HCT116 (cell line): ENCODE measurements around the gene WNT2B. TPM values are rescaled to one million over a fixed set of nuclear protein-coding genes. Genes with fewer than 3 reads are reported as not detected.
"Not testable (repeated sequence)": the region's sequence is repeated elsewhere in the genome, so short reads cannot be mapped to it uniquely, and the experiment has no call there.

Experiments used
- ATAC-seq: fragments of 200-7000 bp; cut with Tn5 transposase; 2 replicates; pipeline ENCODE4 v1.9.1; 2020; ENCODE audit warnings: mild to moderate bottlenecking, moderate library complexity
- BruUV-seq: library from RNA; stranded (reverse); fragments of 400-500 nt; replicated peaks from 2 replicates; lab custom pipeline; 2021; lab: Mats Ljungman, UMichigan
- CTCF ChIA-PET: fragments of 300-600 bp; sonication (Branson Sonifier 250); formaldehyde crosslinking; loops from one replicate; lab custom pipeline; 2021; ENCODE audit warnings: antibody characterized with exemption; lab: Charles Lee
- POLR2A ChIA-PET: fragments of 300-600, 350-600 bp; sonication (Branson Sonifier 250); formaldehyde crosslinking; loops from one replicate; lab custom pipeline; 2021; ENCODE audit warnings: antibody characterized with exemption; lab: Charles Lee
- RAD21 ChIA-PET, 2 experiments: fragments of 300-600 bp; sonication (Branson Sonifier 250); formaldehyde crosslinking; loops; one replicate each; lab custom pipeline; 2023; ENCODE audit warnings: low total read pairs in 2 of 2; ENCODE audit not compliant: uncharacterized antibody in 2 of 2, unreplicated experiment in 2 of 2, low non-redundant PET in 1 of 2; lab: Charles Lee
- DNase-seq: peaks from one replicate; pipeline ENCODE4 v3.0.0-alpha.2; 2010; ENCODE audit warnings: low read depth, low spot score
- H2AFZ ChIP-seq: fragments of 200-600 bp; shearing (Covaris generic), sonication (generic); 2 replicates; pipeline ENCODE4 v1.6.1; 2017; ENCODE audit warnings: low read depth, mixed run types, mixed read lengths, antibody characterized with exemption, low read length; ENCODE audit not compliant: poor library complexity, severe bottlenecking
- H3K27ac ChIP-seq: 2 replicates; pipeline ENCODE4 v1.5.1; 2012; ENCODE audit warnings: low read depth, low read length
- H3K27me3 ChIP-seq: fragments of 200-600 bp; sonication (generic); 2 replicates; pipeline ENCODE4 v1.6.1; 2016; ENCODE audit warnings: mixed run types, low read length, mixed read lengths; ENCODE audit not compliant: insufficient read depth
- H3K36me3 ChIP-seq, 2 experiments: fragments of 200-500 bp in 1 of 2; fragments of 200-600 bp in 1 of 2; sonication (Bioruptor generic) in 1 of 2; sonication (generic) in 1 of 2; 2 replicates each; pipeline versions ENCODE4 v1.5.1 to v1.6.1; 2014 to 2016; ENCODE audit warnings: low read length in 2 of 2, inconsistent platforms in 1 of 2, mixed read lengths in 1 of 2, mixed run types in 1 of 2; ENCODE audit not compliant: insufficient read depth in 2 of 2, control insufficient read depth in 1 of 2
- H3K4me1 ChIP-seq, 2 experiments: fragments of 200-600 bp in 1 of 2; sonication (generic) in 1 of 2; 2 replicates each; pipeline versions ENCODE4 v1.5.1 to v1.6.1; 2012 to 2017; ENCODE audit warnings: low read length in 2 of 2, inconsistent platforms in 1 of 2, mild to moderate bottlenecking in 1 of 2, mixed read lengths in 1 of 2, mixed run types in 1 of 2, moderate library complexity in 1 of 2; ENCODE audit not compliant: insufficient read depth in 2 of 2, control insufficient read depth in 1 of 2
- H3K4me2 ChIP-seq: fragments of 200-600 bp; sonication (generic); 2 replicates; pipeline ENCODE4 v1.6.1; 2017; ENCODE audit warnings: mixed run types, low read length, mixed read lengths
- H3K4me3 ChIP-seq, 2 experiments: fragments of 200-600 bp in 1 of 2; sonication (generic) in 1 of 2; replicated peaks in 1 of 2; 2 replicates each; pipeline ENCODE4 v1.5.1; 2011 to 2016; ENCODE audit warnings: low read length in 2 of 2, control low read depth in 1 of 2, low read depth in 1 of 2, mild to moderate bottlenecking in 1 of 2, mixed read lengths in 1 of 2, mixed run types in 1 of 2
- H3K79me2 ChIP-seq: fragments of 200-600 bp; sonication (generic); 2 replicates; pipeline ENCODE4 v1.6.1; 2017; ENCODE audit warnings: mild to moderate bottlenecking, mixed run types, low read length, moderate library complexity, mixed read lengths; ENCODE audit not compliant: insufficient read depth
- H3K9ac ChIP-seq: fragments of 200-600 bp; sonication (generic); 2 replicates; pipeline ENCODE4 v1.6.1; 2016; ENCODE audit warnings: low read length, mixed read lengths
- H3K9me2 ChIP-seq: fragments of 200-600 bp; sonication (generic), shearing (Covaris generic); 2 replicates; pipeline ENCODE4 v1.6.1; 2017; ENCODE audit warnings: mixed run types, mild to moderate bottlenecking, moderate library complexity; ENCODE audit not compliant: insufficient read depth
- H3K9me3 ChIP-seq, 2 experiments: fragments of 200-500 bp in 1 of 2; fragments of 200-600 bp in 1 of 2; sonication (Bioruptor generic) in 1 of 2; sonication (generic) in 1 of 2; 2 replicates each; pipeline ENCODE4 v1.6.1; 2014 to 2017; ENCODE audit warnings: low read length in 2 of 2, mixed read lengths in 2 of 2, inconsistent platforms in 1 of 2, low read depth in 1 of 2, mild to moderate bottlenecking in 1 of 2, mixed run types in 1 of 2, moderate library complexity in 1 of 2; ENCODE audit not compliant: control insufficient read depth in 1 of 2, insufficient read depth in 1 of 2
- H4K20me1 ChIP-seq: fragments of 200-600 bp; sonication (generic), shearing (Covaris generic); 2 replicates; pipeline ENCODE4 v1.6.1; 2017; ENCODE audit warnings: mixed run types, mild to moderate bottlenecking, moderate library complexity; ENCODE audit not compliant: insufficient read depth
- CBX3 ChIP-seq: IDR thresholded peaks from 2 replicates; pipeline ENCODE4 v1.6.1; 2012; ENCODE audit warnings: low read depth
- CEBPB ChIP-seq: IDR thresholded peaks from 2 replicates; pipeline ENCODE4 v1.6.1; 2012; ENCODE audit warnings: low read depth
- EGR1 ChIP-seq: IDR thresholded peaks from 2 replicates; pipeline ENCODE4 v1.6.1; 2012; ENCODE audit warnings: low read depth
- EZH2phosphoT487 ChIP-seq: fragments of 200-600 bp; IDR thresholded peaks from 2 replicates; pipeline ENCODE4 v1.6.1; 2018; ENCODE audit warnings: antibody characterized with exemption, borderline replicate concordance
- FOSL1 ChIP-seq: IDR thresholded peaks from 2 replicates; pipeline ENCODE4 v1.6.1; 2012; ENCODE audit warnings: low read depth
- JUND ChIP-seq: IDR thresholded peaks from 2 replicates; pipeline ENCODE4 v1.6.1; 2012
- POLR2A ChIP-seq: IDR thresholded peaks from 2 replicates; pipeline ENCODE4 v1.7.0; 2011; ENCODE audit warnings: borderline replicate concordance; ENCODE audit not compliant: insufficient read depth, insufficient read length; ENCODE audit errors: extremely low read depth
- POLR2AphosphoS5 ChIP-seq: IDR thresholded peaks from 2 replicates; pipeline ENCODE4 v1.6.1; 2011; ENCODE audit warnings: mild to moderate bottlenecking, low read depth, low read length, moderate library complexity
- RAD21 ChIP-seq: IDR thresholded peaks from 2 replicates; pipeline ENCODE4 v1.6.1; 2012; ENCODE audit warnings: low read depth, mild to moderate bottlenecking
- SP1 ChIP-seq: IDR thresholded peaks from 2 replicates; pipeline ENCODE4 v1.6.1; 2012; ENCODE audit warnings: low read depth
- SRF ChIP-seq: IDR thresholded peaks from 2 replicates; pipeline ENCODE4 v1.6.1; 2012; ENCODE audit warnings: low read depth
- YY1 ChIP-seq: IDR thresholded peaks from 2 replicates; pipeline ENCODE4 v1.6.1; 2011; ENCODE audit warnings: low read length, low read depth, moderate library complexity, mild to moderate bottlenecking; ENCODE audit not compliant: insufficient replicate concordance; ENCODE audit errors: extremely low read depth
- ZNF274 ChIP-seq: fragments of 200-500 bp; sonication (Bioruptor generic); IDR thresholded peaks from 2 replicates; pipeline ENCODE4 v1.6.1; 2014; ENCODE audit warnings: mild to moderate bottlenecking, low read depth, low read length, inconsistent platforms
- intact Hi-C: fragments of 100-400 bp; cut with micrococcal nuclease; formaldehyde crosslinking; loops from 2 replicates; pipeline ENCODE4 v1.10.0; 2022
- total RNA-seq: library from RNA; stranded (reverse); gene quantifications from one replicate; pipeline ENCODE4 v1.2.1, GENCODE V29; 2021; ENCODE audit not compliant: unreplicated experiment
- TF ChIP-seq, protein P1 (sequence below), 3 experiments: fragments of 200-600 bp in 1 of 3; sonication (generic) in 1 of 3; IDR thresholded peaks in 2 of 3; conservative IDR thresholded peaks in 1 of 3; 2 replicates each; pipeline ENCODE4 v1.5.1; 2012 to 2017; ENCODE audit warnings: low read depth in 2 of 3, low read length in 2 of 3, antibody characterized with exemption in 1 of 3, borderline replicate concordance in 1 of 3, control low read depth in 1 of 3, mild to moderate bottlenecking in 1 of 3, mixed read lengths in 1 of 3, mixed run types in 1 of 3, moderate library complexity in 1 of 3; ENCODE audit not compliant: insufficient read depth in 1 of 3
- TF ChIP-seq, protein P2 (sequence below): IDR thresholded peaks from 2 replicates; pipeline ENCODE4 v1.6.1; 2012

Gene WNT2B
- total RNA-seq, 1 experiment from 2014 or later: 1.5 TPM

DNA sequence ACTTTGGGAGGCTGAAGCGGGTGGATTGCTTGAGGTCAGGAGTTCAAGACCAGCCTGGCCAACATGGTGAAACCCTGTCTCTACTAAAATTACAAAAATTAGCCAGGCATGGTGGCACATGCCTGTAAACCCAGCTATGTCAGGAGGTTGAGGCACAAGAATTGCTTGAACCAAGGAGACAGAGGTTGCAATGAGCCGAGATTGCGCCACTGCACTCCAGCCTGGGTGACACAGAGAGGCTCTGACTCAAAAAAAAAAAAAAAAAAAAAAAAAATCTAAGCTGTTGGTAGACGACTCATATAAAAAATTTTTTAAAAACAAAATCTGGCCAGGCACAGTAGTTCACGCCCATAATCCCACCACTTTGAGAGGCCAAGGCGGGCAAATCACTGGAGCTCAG is 21.1 kb upstream of the WNT2B start:
- H3K27ac ChIP-seq, RAD21 ChIA-PET, CTCF ChIA-PET, H3K9me3 ChIP-seq, H2AFZ ChIP-seq, H4K20me1 ChIP-seq, POLR2A ChIA-PET, H3K4me1 ChIP-seq, intact Hi-C loops, H3K79me2 ChIP-seq, H3K4me3 ChIP-seq, ATAC-seq, H3K9me2 ChIP-seq, H3K9ac ChIP-seq, H3K4me2 ChIP-seq, DNase-seq, H3K36me3 ChIP-seq, H3K27me3 ChIP-seq, BruUV-seq: not testable (repeated sequence)

DNA sequence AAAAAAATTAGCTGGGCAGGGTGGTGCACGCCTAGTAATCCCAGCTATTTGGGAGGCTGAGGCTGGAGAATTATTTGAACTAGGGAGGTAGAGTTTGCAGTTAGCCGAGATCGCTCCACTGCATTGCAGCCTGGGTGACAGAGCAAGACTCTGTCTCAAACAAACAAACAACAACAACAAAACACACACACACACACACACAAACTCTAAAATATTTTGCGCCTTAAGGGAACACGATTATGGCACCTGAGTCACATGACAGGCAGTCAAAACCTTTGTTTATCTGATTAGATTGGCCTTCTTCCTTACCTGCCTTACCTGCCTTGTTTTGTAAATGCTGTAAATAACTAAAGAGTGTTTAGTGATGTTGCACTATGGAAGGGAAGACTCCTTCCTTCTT is 20.6 kb upstream of the WNT2B start:
- Histone ChIP-seq H3K4me3 (no peak overlapping the region), H3K4me2 (no peak overlapping the region), H3K79me2 (no peaks in the 10 kb centered on the region), H3K27me3 (no peaks in the 10 kb centered on the region), H3K9me2 (no peaks in the 10 kb centered on the region), H2AFZ (no peak overlapping the region), H3K36me3 (no peaks in the 10 kb centered on the region), H4K20me1 (no peaks in the 10 kb centered on the region), H3K9me3 (no peaks in the 10 kb centered on the region), H3K9ac (no peak overlapping the region), H3K4me1 (no peaks in the 10 kb centered on the region), H3K27ac (no peak overlapping the region)
- DNase-seq: no peak
- ChIA-PET CTCF (no interaction called here), POLR2A (no interaction called here), RAD21 (no interaction called here)
- intact Hi-C loops: no loop called here
- TF ChIP-seq POLR2A (no peak), FOSL1 (no peak), SRF (no peak), EGR1 (no peak), ZNF274 (no peak), SP1 (no peak), POLR2AphosphoS5 (no peak), JUND (no peak), CEBPB (no peak), YY1 (no peak), EZH2phosphoT487 (no peak), RAD21 (no peak), CBX3 (no peak)
- TF ChIP-seq, protein P1, sequence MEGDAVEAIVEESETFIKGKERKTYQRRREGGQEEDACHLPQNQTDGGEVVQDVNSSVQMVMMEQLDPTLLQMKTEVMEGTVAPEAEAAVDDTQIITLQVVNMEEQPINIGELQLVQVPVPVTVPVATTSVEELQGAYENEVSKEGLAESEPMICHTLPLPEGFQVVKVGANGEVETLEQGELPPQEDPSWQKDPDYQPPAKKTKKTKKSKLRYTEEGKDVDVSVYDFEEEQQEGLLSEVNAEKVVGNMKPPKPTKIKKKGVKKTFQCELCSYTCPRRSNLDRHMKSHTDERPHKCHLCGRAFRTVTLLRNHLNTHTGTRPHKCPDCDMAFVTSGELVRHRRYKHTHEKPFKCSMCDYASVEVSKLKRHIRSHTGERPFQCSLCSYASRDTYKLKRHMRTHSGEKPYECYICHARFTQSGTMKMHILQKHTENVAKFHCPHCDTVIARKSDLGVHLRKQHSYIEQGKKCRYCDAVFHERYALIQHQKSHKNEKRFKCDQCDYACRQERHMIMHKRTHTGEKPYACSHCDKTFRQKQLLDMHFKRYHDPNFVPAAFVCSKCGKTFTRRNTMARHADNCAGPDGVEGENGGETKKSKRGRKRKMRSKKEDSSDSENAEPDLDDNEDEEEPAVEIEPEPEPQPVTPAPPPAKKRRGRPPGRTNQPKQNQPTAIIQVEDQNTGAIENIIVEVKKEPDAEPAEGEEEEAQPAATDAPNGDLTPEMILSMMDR (IDR thresholded peaks at IDR 0.05 in 2 of 3, conservative IDR thresholded peaks at IDR 0.05 in 1 of 3; ENCODE audit: borderline replicate concordance in 1 of 3, insufficient read depth in 1 of 3, low read depth in 2 of 3, low read length in 2 of 3): no peak
- TF ChIP-seq, protein P2, sequence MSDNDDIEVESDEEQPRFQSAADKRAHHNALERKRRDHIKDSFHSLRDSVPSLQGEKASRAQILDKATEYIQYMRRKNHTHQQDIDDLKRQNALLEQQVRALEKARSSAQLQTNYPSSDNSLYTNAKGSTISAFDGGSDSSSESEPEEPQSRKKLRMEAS: no peak
- no TSS peak for BruUV-seq
- no peak for ATAC-seq
